Activated naive CD4-positive, alpha-beta T cell treated with anti-CD3 and anti-CD28 coated beads, Interleukin-2, amount 50 U/mL, for 72 hours (primary cell): Measurements from ENCODE around the gene P2RY11. TPM values are rescaled to one million over a fixed set of nuclear protein-coding genes. Genes with fewer than 3 reads are reported as not detected.

ENCODE experiments used
- ATAC-seq, 2 donors: fragments of 150-1000 bp; cut with Tn5 transposase; 2 replicates each; pipeline ENCODE4 v1.10.0; 2021; ENCODE audit warnings: mild to moderate bottlenecking in 2 of 2, moderate library complexity in 2 of 2
- DNase-seq, 2 donors: peaks; one replicate each; pipeline ENCODE4 v3.0.0; 2021 to 2022; ENCODE audit warnings: low spot score in 2 of 2
- H3K27ac Mint-ChIP-seq, 2 donors: one replicate each; pipeline ENCODE4 v1.8.0; 2022; ENCODE audit warnings: mild to moderate bottlenecking in 2 of 2, mixed read lengths in 2 of 2
- H3K36me3 Mint-ChIP-seq, 2 donors: one replicate each; pipeline ENCODE4 v1.8.0; 2022; ENCODE audit warnings: mixed read lengths in 2 of 2
- H3K9me3 Mint-ChIP-seq, 2 donors: one replicate each; pipeline ENCODE4 v1.8.0; 2022; ENCODE audit warnings: mixed read lengths in 2 of 2
- total RNA-seq, 2 donors: library from RNA; stranded (reverse); gene quantifications; one replicate each; pipeline ENCODE4 v1.2.3, GENCODE V29; 2022

Gene P2RY11
- total RNA-seq, 2 donors from 2014 or later: 18.1 to 101 TPM

- DNase-seq: no peak
- Mint-ChIP-seq H3K9me3 (no peaks in the 10 kb centered on the region), H3K36me3 (peaks cover 37 to 46% of the 10 kb centered on the region in 2 donors), H3K27ac (peak overlapping the region; percentile 53 to 97)
- no peak for ATAC-seq
Measured at GRCh38 chr19:10143681-10144080, 32.2 kb downstream of the P2RY11 start.

GRCh38 chr19:10144361-10144760 lies 32.9 kb downstream of the P2RY11 start:
- H3K27ac Mint-ChIP-seq: peak overlapping the region; percentile 29 to 84
- peaks cover 39 to 46% of the 10 kb centered on the region in 2 donors for H3K36me3 Mint-ChIP-seq
- DNase-seq (no peak), ATAC-seq (peak in 1 of 2 donors; percentile 16)
- H3K9me3 Mint-ChIP-seq: no peaks in the 10 kb centered on the region

- H3K27ac Mint-ChIP-seq: peak overlapping the region; percentile 29 to 89
- H3K36me3 Mint-ChIP-seq: peaks cover 41 to 44% of the 10 kb centered on the region in 2 donors
- no peaks in the 10 kb centered on the region for H3K9me3 Mint-ChIP-seq
- no peak for DNase-seq
- peak in 1 of 2 donors; percentile 31 for ATAC-seq
Measured at GRCh38 chr19:10145031-10145430, 33.5 kb downstream of the P2RY11 start.

GRCh38 chr19:10146142-10146541 lies 34.6 kb downstream of the P2RY11 start:
- DNase-seq: no peak
- H3K27ac Mint-ChIP-seq: peak overlapping the region; percentile 37 to 76
- no peak for ATAC-seq
- no peaks in the 10 kb centered on the region for H3K9me3 Mint-ChIP-seq
- peaks cover 46 to 47% of the 10 kb centered on the region in 2 donors for H3K36me3 Mint-ChIP-seq

GRCh38 chr19:10149427-10149826 lies 37.9 kb downstream of the P2RY11 start:
- Mint-ChIP-seq H3K36me3 (peaks cover 44 to 52% of the 10 kb centered on the region in 2 donors), H3K9me3 (no peaks in the 10 kb centered on the region), H3K27ac (no peak overlapping the region)
- DNase-seq (no peak), ATAC-seq (no peak)

- ATAC-seq: no peak
- Mint-ChIP-seq H3K27ac (peak overlapping the region; percentile 14 to 59), H3K36me3 (peaks cover 34 to 42% of the 10 kb centered on the region in 2 donors)
Measured at GRCh38 chr19:10151521-10151920, 40.0 kb downstream of the P2RY11 start.

GRCh38 chr19:10152100-10152499 lies 40.6 kb downstream of the P2RY11 start:
- Mint-ChIP-seq H3K9me3 (no peaks in the 10 kb centered on the region), H3K27ac (peak overlapping the region; percentile 59 to 68), H3K36me3 (peaks cover 31 to 39% of the 10 kb centered on the region in 2 donors)
- ATAC-seq: peak; percentile 53 to 63
- DNase-seq: no peak

More at GRCh38 chr19:10151521-10151920, 40.0 kb downstream of the P2RY11 start:
- H3K9me3 Mint-ChIP-seq: no peaks in the 10 kb centered on the region
- no peak for DNase-seq

GRCh38 chr19:10155839-10156238 lies 44.3 kb downstream of the P2RY11 start:
- no peak overlapping the region for H3K27ac Mint-ChIP-seq
- ATAC-seq: no peak
- peaks cover 40 to 43% of the 10 kb centered on the region in 2 donors for H3K36me3 Mint-ChIP-seq
- no peaks in the 10 kb centered on the region for H3K9me3 Mint-ChIP-seq
- DNase-seq: no peak

GRCh38 chr19:10158071-10158470 lies 46.6 kb downstream of the P2RY11 start:
- ATAC-seq: no peak
- Mint-ChIP-seq H3K9me3 (no peaks in the 10 kb centered on the region), H3K27ac (peak overlapping the region; percentile 5 to 9), H3K36me3 (peaks cover 40 to 46% of the 10 kb centered on the region in 2 donors)
- no peak for DNase-seq

- peak overlapping the region; percentile 80 to 87 for H3K27ac Mint-ChIP-seq
- ATAC-seq (no peak), DNase-seq (no peak)
- peaks cover 44 to 50% of the 10 kb centered on the region in 2 donors for H3K36me3 Mint-ChIP-seq
- H3K9me3 Mint-ChIP-seq: no peaks in the 10 kb centered on the region
Measured at GRCh38 chr19:10158485-10158884, 47.0 kb downstream of the P2RY11 start.

GRCh38 chr19:10159610-10160009 lies 48.1 kb downstream of the P2RY11 start:
- DNase-seq (no peak), ATAC-seq (no peak)
- H3K27ac Mint-ChIP-seq: peak overlapping the region in 1 of 2 donors; percentile 80
- H3K36me3 Mint-ChIP-seq: peaks cover 36 to 42% of the 10 kb centered on the region in 2 donors
- no peaks in the 10 kb centered on the region for H3K9me3 Mint-ChIP-seq

GRCh38 chr19:10163536-10163935 lies 52.0 kb downstream of the P2RY11 start:
- peaks cover 23 to 33% of the 10 kb centered on the region in 2 donors for H3K36me3 Mint-ChIP-seq
- no peaks in the 10 kb centered on the region for H3K9me3 Mint-ChIP-seq
- H3K27ac Mint-ChIP-seq: no peak overlapping the region
- no peak for DNase-seq
- ATAC-seq: no peak

Other genes starting within 250 kb of the P2RY11 start
- 1 to 10 TPM; 1.7 to 5.0 TPM for gene OLFM2, start 175.2 kb upstream of the P2RY11 start, total RNA-seq
- under 1 TPM; 0.12 to 0.87 TPM for gene COL5A3, start 101.2 kb upstream of the P2RY11 start, total RNA-seq
- gene RDH8, start 98.2 kb upstream of the P2RY11 start, total RNA-seq: not detected
- gene SHFL, start 25.4 kb upstream of the P2RY11 start, total RNA-seq: 10 to 100 TPM; 56.5 to 76.1 TPM
- gene ANGPTL6, start 9.0 kb upstream of the P2RY11 start, total RNA-seq: 10 to 100 TPM in 1 of 2 donors, 1 to 10 TPM in 1; 9.1 to 17.1 TPM
- gene PPAN, start 5.3 kb upstream of the P2RY11 start, total RNA-seq: 100 to 1,000 TPM in 1 of 2 donors, 10 to 100 TPM in 1; 52.7 to 209 TPM
- gene EIF3G, start 8.2 kb downstream of the P2RY11 start, total RNA-seq: 100 to 1,000 TPM; 223 to 292 TPM
- 100 to 1,000 TPM; 416 to 456 TPM for gene DNMT1, start 83.3 kb downstream of the P2RY11 start, total RNA-seq
- 1 to 10 TPM; 7.7 to 8.0 TPM for gene S1PR2, start 119.6 kb downstream of the P2RY11 start, total RNA-seq
- gene MRPL4, start 140.5 kb downstream of the P2RY11 start, total RNA-seq: 100 to 1,000 TPM in 1 of 2 donors, 10 to 100 TPM in 1; 79.0 to 121 TPM
- gene ICAM1, start 159.4 kb downstream of the P2RY11 start, total RNA-seq: 10 to 100 TPM; 15.7 to 33.1 TPM
- under 1 TPM; 0.43 to 0.66 TPM for gene ICAM4, start 175.3 kb downstream of the P2RY11 start, total RNA-seq
- gene ICAM5, start 178.3 kb downstream of the P2RY11 start, total RNA-seq: 1 to 10 TPM in 1 of 2 donors, under 1 TPM in 1; 0.39 to 2.0 TPM
- gene ZGLP1, start 198.1 kb downstream of the P2RY11 start, total RNA-seq: 1 to 10 TPM; 2.2 to 3.7 TPM
- 10 to 100 TPM in 1 of 2 donors, 1 to 10 TPM in 1; 8.1 to 16.7 TPM for gene FDX2, start 204.3 kb downstream of the P2RY11 start, total RNA-seq
- gene RAVER1, start 221.8 kb downstream of the P2RY11 start, total RNA-seq: 100 to 1,000 TPM in 1 of 2 donors, 10 to 100 TPM in 1; 52.5 to 101 TPM
- 100 to 1,000 TPM; 143 to 145 TPM for gene ICAM3, start 227.9 kb downstream of the P2RY11 start, total RNA-seq